ENCODE results near the gene ZNF280B.
"Not testable (repeated sequence)": the region's sequence is repeated elsewhere in the genome, so short reads cannot be mapped to it uniquely, and the experiment has no call there.

Gene ZNF280B

GRCh38 chr22:22462813-22463567, 45.6 kb downstream of the ZNF280B start:
- no peak for DNase-seq

- DNase-seq = no peak
These were observed 47.0 kb downstream of the ZNF280B start for GRCh38 chr22:22461583-22461982.

GRCh38 chr22:22461111-22461510, 47.4 kb downstream of the ZNF280B start:
- no peak for DNase-seq

GRCh38 chr22:22460635-22461034, 47.9 kb downstream of the ZNF280B start:
- DNase-seq = no peak

- no peak for DNase-seq
These were observed 48.5 kb downstream of the ZNF280B start for GRCh38 chr22:22460060-22460459.

GRCh38 chr22:22458896-22459588, 49.5 kb downstream of the ZNF280B start:
- DNase-seq = no peak

- DNase-seq = no peak
These were observed 50.2 kb downstream of the ZNF280B start for GRCh38 chr22:22458387-22458786.

GRCh38 chr22:22454997-22455396, 53.5 kb downstream of the ZNF280B start:
- DNase-seq = no peak

- no peak for DNase-seq
These were observed 55.4 kb downstream of the ZNF280B start for GRCh38 chr22:22452996-22453686.

- no peak for DNase-seq
These were observed 56.3 kb downstream of the ZNF280B start for GRCh38 chr22:22452211-22452610.

- DNase-seq = no peak
These were observed 58.2 kb downstream of the ZNF280B start for GRCh38 chr22:22450343-22450839.

- DNase-seq = no peak
These were observed 58.7 kb downstream of the ZNF280B start for GRCh38 chr22:22449819-22450218.

- DNase-seq = no peak
These were observed 62.0 kb downstream of the ZNF280B start for GRCh38 chr22:22446517-22446916.

GRCh38 chr22:22444007-22444589, 64.4 kb downstream of the ZNF280B start:
- DNase-seq = not testable (repeated sequence)

- no peak for DNase-seq
These were observed 65.4 kb downstream of the ZNF280B start for GRCh38 chr22:22442928-22443709.

GRCh38 chr22:22441626-22442025, 66.9 kb downstream of the ZNF280B start:
- DNase-seq = not testable (repeated sequence)

GRCh38 chr22:22440188-22440587, 68.4 kb downstream of the ZNF280B start:
- DNase-seq = no peak

Data from T-helper 9 cell (primary cell).